Stimulated activated CD4-positive, alpha-beta T cell treated with anti-CD3 and anti-CD28 coated beads, Interleukin-12 subunit alpha, Interleukin-12 subunit beta, amount 100 ng/mL, for 4 hours (primary cell): ENCODE measurements around the gene MFAP4.

Source experiments
- DNase-seq: peaks from one replicate; pipeline ENCODE4 v3.0.0-alpha.2; 2020

The MFAP4 gene

DNA sequence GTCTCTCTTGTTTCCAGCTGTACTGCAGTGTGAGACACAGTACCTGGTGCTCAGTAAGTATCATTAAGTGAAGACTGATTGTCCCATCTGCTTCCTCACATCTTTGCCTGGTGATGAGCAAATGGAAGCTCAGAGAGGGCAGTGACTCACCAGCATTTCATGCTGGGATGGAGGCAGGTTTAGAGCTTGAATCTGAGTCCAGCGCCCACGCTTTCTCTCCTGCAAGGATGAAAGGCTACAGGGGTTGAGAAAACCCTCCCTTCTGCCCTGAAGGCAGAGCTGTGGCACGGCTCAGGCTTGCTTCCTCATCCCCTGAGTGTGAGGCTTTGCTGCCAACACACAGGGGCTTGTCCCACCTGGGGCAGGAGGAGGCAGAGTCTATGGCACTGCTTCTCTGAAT, 22.5 kb upstream of the MFAP4 start:
- DNase-seq, result no peak

- DNase-seq, result no peak
These were observed 22.1 kb upstream of the MFAP4 start for GRCh38 chr17:19409066-19409465.

- DNase-seq, result no peak
These were observed 21.3 kb upstream of the MFAP4 start for GRCh38 chr17:19408346-19408710.

DNA sequence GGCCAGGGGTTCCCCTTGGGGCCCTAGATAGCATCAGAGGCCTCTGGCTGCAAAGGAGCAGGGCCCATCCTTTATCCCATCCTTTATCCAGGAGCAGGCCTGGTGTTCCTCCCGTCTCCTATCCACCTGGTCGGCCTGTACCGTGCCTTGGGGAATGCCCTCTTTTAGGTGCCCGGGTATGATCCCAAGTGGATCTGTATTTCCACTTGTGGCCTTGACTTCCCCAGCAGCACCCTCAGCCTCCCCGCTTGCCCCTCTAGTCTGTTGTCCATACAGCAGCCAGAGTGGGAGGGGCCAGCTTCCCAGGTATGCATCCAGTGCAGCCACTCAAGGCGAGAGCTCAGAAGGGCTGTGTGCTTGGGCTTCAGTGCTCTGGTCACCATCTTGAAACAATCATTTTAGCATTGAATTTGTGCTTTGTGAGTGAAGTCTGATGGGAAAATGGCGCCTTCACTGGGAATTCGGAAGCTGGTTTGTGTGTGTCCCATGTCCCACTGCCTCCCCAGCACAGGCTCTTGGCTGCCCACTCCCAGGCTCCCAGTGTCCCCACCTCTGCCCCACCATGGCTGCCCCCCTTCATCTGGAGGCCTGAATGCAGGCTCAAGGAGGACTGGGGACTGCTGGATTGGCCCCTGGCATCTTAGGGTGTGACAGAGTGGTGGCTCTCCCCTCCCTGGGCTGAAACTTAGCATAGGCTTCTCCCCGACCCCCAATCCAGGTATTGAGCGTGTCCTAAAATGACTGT, 20.8 kb upstream of the MFAP4 start:
- DNase-seq, result no peak

DNA sequence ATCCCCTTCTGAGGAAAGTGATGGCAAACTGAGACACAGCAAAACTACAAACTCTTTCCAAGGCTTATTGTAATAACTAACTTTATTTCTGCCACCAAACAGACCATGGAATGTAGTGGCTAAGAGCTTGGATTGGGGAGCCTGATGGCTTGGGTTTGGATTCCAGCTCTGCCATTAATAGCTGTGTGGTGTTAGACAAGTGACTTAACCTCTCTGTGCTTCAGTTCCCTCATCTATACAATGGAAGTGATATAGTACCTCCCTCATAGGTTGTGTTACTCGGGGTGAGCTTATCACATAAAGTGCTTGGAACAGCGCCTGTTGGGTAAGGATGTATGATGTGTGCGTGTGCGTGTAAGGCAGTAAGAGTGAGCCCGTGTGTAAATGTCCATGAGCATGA, 18.1 kb upstream of the MFAP4 start:
- DNase-seq, result no peak

GRCh38 chr17:19404264-19404663, 17.3 kb upstream of the MFAP4 start:
- DNase-seq, result no peak

- no peak for DNase-seq
These were observed 16.0 kb upstream of the MFAP4 start for GRCh38 chr17:19403021-19403420.

DNA sequence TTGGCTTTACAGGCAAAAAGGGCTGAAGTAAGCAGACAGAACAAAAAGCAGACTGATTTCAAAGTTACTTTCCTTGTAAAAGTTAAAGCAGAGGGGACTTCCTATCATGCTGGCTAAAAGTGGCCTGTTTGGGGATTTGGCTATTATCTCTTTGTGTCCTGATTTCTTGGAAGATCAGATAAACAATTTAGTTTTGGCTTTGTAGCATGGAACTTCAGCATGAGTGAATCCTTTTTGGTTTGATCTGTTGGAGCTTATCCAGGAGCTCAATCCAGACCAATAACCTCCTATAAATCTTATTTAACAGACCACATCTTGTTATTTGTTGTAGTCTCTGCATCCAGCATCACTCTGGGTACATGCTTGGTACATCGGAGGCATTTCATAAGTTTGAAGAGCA, 15.2 kb upstream of the MFAP4 start:
- no peak for DNase-seq

DNA sequence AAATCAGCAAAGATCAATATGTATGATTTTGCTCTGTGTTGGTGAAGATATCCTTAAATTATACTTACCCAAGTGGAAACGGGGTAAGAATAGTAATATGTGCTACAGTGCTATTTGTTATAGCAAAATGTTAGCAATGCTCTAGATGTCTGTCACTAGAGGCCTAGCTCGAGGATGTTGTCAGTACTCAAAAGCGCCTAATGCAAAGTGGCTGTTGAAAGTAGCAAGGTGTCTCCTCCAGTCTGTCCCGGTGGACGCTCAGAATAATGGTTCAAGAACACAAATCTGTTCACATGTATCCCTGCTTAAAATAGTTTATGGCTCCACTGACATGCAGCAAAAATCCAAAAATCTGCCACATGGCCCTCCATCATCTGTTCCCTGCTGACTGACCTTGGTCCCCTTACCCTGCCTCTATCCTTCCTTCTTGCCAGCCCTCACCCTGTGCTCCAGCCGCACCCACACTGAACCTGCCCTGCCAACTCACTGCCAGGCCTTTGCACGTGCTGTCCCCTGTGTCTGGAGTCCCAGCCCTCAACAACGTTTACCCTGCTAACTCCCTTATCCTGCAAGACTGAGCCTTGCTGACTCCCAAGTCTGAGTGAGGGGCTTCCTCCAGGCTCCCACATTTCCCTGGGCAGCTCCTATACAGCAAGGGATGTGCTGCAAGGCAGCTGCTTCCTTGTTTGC, 14.5 kb upstream of the MFAP4 start:
- no peak for DNase-seq

DNA sequence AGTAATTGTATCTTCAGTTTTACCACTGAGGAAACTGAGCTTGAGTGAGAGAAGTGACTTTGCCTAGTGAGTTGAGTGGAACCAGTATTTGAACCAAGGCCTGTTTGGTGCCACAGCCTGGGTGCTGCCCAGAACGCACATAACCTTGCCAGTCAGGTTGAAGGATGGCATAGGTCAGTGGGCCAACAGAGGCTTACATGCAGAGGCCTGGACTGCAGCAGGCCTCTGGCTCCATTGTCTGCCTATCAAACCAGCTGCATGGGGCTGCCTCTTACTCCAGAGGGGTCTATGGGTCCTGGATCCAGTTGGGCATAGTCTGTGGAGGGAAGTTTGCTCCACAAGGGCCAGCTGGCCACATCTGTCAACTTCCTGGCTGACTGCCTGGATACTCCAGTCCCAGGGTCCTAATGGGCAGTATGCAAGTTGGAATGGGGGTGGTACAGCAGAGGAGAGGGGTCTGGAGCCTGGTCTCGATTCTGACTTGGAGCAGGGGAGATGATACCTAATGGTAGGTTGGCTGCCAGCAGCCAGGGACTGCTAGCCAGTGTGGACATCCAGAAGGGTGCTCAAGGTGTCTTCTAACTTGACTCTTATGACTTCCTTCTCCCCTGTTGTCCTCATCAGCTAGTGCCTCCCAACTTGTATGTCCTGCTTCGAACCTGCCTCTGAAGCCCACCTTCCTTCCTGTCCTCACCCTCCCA, 12.9 kb upstream of the MFAP4 start:
- no peak for DNase-seq

DNA sequence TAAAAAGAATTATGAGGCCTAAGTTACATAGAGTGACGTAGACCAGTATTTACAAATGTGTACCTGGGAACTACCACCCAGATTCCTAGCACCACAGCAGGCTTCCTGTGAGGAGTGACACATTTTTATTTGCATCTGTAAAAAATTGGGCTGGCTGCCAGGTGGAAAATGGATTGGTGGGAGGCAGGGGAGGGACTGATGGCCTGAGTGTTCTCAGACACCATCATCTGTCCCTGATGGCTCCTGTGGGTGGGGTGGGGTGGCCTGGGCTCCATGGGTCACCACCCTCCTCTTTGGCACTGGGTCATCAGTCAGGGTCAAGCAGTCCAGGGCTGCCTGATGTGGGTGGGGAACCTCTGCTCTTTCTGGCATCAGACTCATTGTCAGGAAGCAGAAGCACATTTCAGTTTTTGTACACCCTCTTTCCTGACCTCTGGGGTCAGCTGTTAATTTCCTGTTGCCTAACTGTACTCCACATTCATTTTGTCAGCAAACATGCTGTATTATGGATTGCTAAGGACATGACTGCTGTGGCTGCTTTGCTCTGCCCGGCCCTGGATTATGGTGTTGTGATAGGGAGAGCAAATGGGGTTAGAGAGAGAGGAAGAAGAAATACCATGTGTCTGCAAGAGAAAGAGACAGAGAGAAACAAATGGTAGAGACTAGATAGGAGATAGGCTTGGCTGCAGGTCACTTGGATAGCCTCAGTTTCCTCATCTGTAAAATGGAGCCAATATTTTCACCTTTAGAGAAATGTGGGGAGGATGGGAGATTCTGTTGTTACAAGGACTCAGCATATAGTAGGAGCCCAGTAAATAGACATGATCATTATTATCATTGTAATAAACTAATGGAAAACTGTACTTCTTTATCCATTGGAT, 11.6 kb upstream of the MFAP4 start:
- no peak for DNase-seq

DNA sequence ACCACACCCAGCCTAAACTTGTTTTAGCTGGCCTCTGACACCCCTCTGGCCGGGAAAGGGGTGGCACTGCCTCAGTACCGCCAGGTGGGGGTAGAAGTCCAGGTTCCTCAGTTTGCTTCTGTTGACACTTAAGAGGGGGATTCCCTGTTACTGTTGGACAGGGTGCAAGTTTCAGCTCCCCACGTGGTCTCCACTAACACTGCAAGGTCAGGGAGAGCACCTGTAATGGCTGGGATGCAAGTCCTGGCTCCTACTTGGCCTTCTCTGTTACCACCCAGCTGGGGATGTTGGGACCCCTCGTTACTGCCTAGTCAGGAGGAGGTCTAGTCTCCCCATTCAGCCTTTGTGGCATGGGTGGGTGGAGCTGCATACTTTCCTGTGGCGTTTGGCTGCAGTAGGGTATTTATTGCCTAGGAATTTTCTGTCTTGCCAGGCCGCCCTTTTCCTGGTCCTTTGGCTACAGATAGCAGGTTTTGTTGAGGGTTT, 10.6 kb upstream of the MFAP4 start:
- DNase-seq, result no peak

DNA sequence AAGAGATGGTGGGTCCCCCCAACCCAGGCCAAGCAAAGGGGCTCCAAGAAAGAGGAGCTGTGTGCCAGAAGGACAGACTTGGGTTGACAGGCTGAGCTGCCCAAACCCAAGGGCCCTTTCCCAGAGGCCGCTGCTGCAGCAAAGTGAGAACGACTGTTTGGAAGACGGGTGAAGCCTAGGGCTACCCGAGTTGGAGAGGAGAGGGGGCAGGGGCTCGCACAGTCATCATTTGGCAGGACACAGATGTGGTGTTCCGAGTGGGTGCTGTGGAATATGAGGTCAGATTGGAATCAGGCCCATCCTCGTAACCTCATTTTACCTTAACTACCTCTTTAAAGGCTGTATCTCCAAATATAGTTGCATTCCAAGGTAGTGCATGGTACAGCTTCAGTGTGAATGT, 5.3 kb upstream of the MFAP4 start:
- no peak for DNase-seq

- no peak for DNase-seq
These were observed 4.4 kb upstream of the MFAP4 start for GRCh38 chr17:19391432-19391831.

DNA sequence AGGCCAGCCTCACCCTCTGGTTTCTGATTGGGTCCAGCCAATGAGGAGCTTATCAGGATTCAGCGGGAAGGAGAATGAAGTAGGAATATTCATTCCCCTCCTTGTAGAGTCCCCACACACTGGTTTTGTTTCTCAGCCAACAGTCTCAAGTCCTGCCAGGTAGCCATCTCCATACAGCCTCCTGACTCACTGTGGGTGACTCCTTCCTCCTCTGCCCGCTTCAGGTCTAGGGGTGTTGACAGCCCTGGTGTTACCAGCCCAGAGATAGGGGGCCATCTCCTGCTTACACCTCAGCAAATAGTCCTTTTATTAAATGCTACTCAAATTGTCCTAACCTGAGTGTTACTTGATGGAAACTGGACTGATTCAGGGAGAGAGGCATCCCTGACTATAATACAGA, 4.0 kb upstream of the MFAP4 start:
- no peak for DNase-seq

GRCh38 chr17:19388791-19389785, 2.1 kb upstream of the MFAP4 start:
- DNase-seq, result no peak

GRCh38 chr17:19387921-19388521, 1.0 kb upstream of the MFAP4 start:
- no peak for DNase-seq

- DNase-seq, result no peak
These were observed 700 bp downstream of the MFAP4 start for GRCh38 chr17:19386051-19386929.

DNA sequence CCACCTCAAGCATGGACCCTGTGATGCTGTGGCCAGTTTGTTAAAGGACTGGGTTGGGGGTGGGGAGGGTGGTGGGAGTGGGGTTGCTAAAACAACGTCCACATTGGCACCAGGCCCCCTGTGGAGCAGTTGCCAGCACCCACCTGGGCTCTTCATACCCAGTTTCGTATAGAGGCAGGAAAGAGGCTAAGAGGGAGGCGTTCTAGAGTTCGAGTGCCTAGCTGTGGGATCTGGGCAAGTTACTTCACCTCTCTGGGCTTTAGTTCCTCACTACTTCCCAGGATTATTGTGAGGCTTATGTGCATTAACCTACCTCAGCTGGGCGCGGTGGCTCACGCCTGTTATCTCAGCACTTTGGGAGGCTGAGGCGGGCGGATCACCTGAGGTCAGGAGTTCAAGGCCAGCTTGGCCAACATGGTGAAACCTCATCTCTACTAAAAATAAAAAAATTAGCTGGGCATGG, 1.4 kb downstream of the MFAP4 start:
- DNase-seq, result no peak
